Liver (tissue), 9 donors: ENCODE data around the gene LGALS9. TPM values are rescaled to one million over a fixed set of nuclear protein-coding genes. Genes with fewer than 3 reads are reported as not detected.
"Not testable (repeated sequence)": the region's sequence is repeated elsewhere in the genome, so short reads cannot be mapped to it uniquely, and the experiment has no call there.

Source experiments
- DNase-seq: peaks from one replicate; pipeline ENCODE4 v3.0.0-alpha.2; 2017; ENCODE audit warnings: low spot score
- H3K27ac ChIP-seq, 2 donors: one replicate each; pipeline ENCODE4 v1.7.0; 2013; ENCODE audit warnings: inconsistent platforms in 2 of 2, low read length in 2 of 2, control low read depth in 1 of 2, low read depth in 1 of 2, mild to moderate bottlenecking in 1 of 2
- H3K27me3 ChIP-seq, 4 donors: one replicate each; pipeline versions ENCODE4 v1.6.1 to v1.7.0; 2013; ENCODE audit warnings: low read length in 3 of 4, inconsistent platforms in 1 of 4, mild to moderate bottlenecking in 1 of 4, moderate library complexity in 1 of 4; ENCODE audit not compliant: control insufficient read depth in 4 of 4, insufficient read depth in 4 of 4
- H3K36me3 ChIP-seq, 4 donors: one replicate each; pipeline versions ENCODE4 v1.6.1 to v1.7.0; 2013; ENCODE audit warnings: low read length in 3 of 4, mild to moderate bottlenecking in 3 of 4, low read depth in 1 of 4, moderate library complexity in 1 of 4; ENCODE audit not compliant: control insufficient read depth in 4 of 4, insufficient read depth in 3 of 4
- H3K4me1 ChIP-seq, 4 donors: one replicate each; pipeline versions ENCODE4 v1.6.1 to v1.7.0; 2013; ENCODE audit warnings: low read length in 3 of 4, mild to moderate bottlenecking in 3 of 4, moderate library complexity in 1 of 4; ENCODE audit not compliant: control insufficient read depth in 4 of 4, insufficient read depth in 4 of 4
- H3K4me3 ChIP-seq, 3 donors: one replicate each; pipeline versions ENCODE4 v1.6.1 to v1.7.0; 2013; ENCODE audit warnings: low read length in 3 of 3, control low read depth in 1 of 3, low read depth in 1 of 3, mild to moderate bottlenecking in 1 of 3
- H3K9ac ChIP-seq, 2 donors: one replicate each; pipeline ENCODE4 v1.7.0; 2013; ENCODE audit warnings: low read length in 2 of 2, mild to moderate bottlenecking in 2 of 2, moderate library complexity in 2 of 2, control low read depth in 1 of 2, low read depth in 1 of 2
- H3K9me3 ChIP-seq, 4 donors: one replicate each; pipeline versions ENCODE4 v1.6.1 to v1.7.0; 2013; ENCODE audit warnings: low read length in 3 of 4; ENCODE audit not compliant: control insufficient read depth in 4 of 4
- CTCF ChIP-seq: fragments of 150-350 bp; IDR thresholded peaks from 2 replicates; pipeline ENCODE4 v1.5.1; 2017; ENCODE audit warnings: improper control_type of control experiment, low read depth, low read length; ENCODE audit not compliant: missing input control
- EGR1 ChIP-seq, 2 donors: IDR thresholded peaks; 2 replicates each; pipeline ENCODE4 v1.6.1; 2016 to 2018; ENCODE audit warnings: antibody characterized with exemption in 2 of 2, low read depth in 2 of 2
- FOXA2 ChIP-seq: IDR thresholded peaks from 2 replicates; pipeline ENCODE4 v1.6.1; 2016; ENCODE audit warnings: antibody characterized with exemption
- GABPA ChIP-seq, 2 donors: IDR thresholded peaks in 1 of 2; conservative IDR thresholded peaks in 1 of 2; 2 replicates each; pipeline ENCODE4 v1.6.1; 2016; ENCODE audit warnings: antibody characterized with exemption in 2 of 2, mild to moderate bottlenecking in 1 of 2, moderate library complexity in 1 of 2
- HNF4A ChIP-seq, 2 donors: conservative IDR thresholded peaks; 2 replicates each; pipeline ENCODE4 v1.6.1; 2016; ENCODE audit warnings: antibody characterized with exemption in 2 of 2, mild to moderate bottlenecking in 2 of 2
- HNF4G ChIP-seq: IDR thresholded peaks from 2 replicates; pipeline ENCODE4 v1.6.1; 2016; ENCODE audit warnings: antibody characterized with exemption
- NR2F2 ChIP-seq: IDR thresholded peaks from 2 replicates; pipeline ENCODE4 v1.6.1; 2016; ENCODE audit warnings: antibody characterized with exemption
- RAD21 ChIP-seq, 2 donors: IDR thresholded peaks; 2 replicates each; pipeline ENCODE4 v1.6.1; 2016; ENCODE audit warnings: antibody characterized with exemption in 2 of 2, mild to moderate bottlenecking in 2 of 2
- REST ChIP-seq: IDR thresholded peaks from 2 replicates; pipeline ENCODE4 v1.6.1; 2016; ENCODE audit warnings: antibody characterized with exemption, mild to moderate bottlenecking
- RXRA ChIP-seq, 2 donors: IDR thresholded peaks; 2 replicates each; pipeline ENCODE4 v1.6.1; 2017 to 2018; ENCODE audit warnings: antibody characterized with exemption in 2 of 2, mild to moderate bottlenecking in 1 of 2
- SP1 ChIP-seq: IDR thresholded peaks from 2 replicates; pipeline ENCODE4 v1.6.1; 2018; ENCODE audit warnings: antibody characterized with exemption, mild to moderate bottlenecking
- TAF1 ChIP-seq: conservative IDR thresholded peaks from 2 replicates; pipeline ENCODE4 v1.6.1; 2016; ENCODE audit warnings: antibody characterized with exemption, mild to moderate bottlenecking
- YY1 ChIP-seq: IDR thresholded peaks from 2 replicates; pipeline ENCODE4 v1.6.1; 2016; ENCODE audit warnings: antibody characterized with exemption, mild to moderate bottlenecking
- ZBTB33 ChIP-seq: IDR thresholded peaks from 2 replicates; pipeline ENCODE4 v1.6.1; 2016; ENCODE audit warnings: antibody characterized with exemption
- WGBS: extraction: QIAGEN DNeasy Blood & Tissue Kit; methylation state at CpG from one replicate; pipeline ENCODE4 v1.1.7; 2013; 5-methylcytosine and 5-hydroxymethylcytosine counted together
- polyA plus RNA-seq, 2 donors: library from polyadenylated mRNA; stranded (reverse) in 1 of 2; unstranded in 1 of 2; fragments of 200-250 nt in 1 of 2; fragments of >200 nt in 1 of 2; fragmentation: Nextera tagmentation in 1 of 2; extraction: Ambion mirVana in 1 of 2; gene quantifications; one replicate each; pipeline versions ENCODE4 v1.2.1 to v1.2.3, GENCODE V29; 2013 to 2015
- total RNA-seq, 2 donors: library from RNA; depleted of rRNA; stranded (reverse); fragments of >200 nt; gene quantifications; one replicate each; pipeline ENCODE4 v1.2.3, GENCODE V29; 2014
- TF ChIP-seq, protein P1 (sequence below): IDR thresholded peaks from 2 replicates; pipeline ENCODE4 v1.6.1; 2016; ENCODE audit warnings: antibody characterized with exemption
- donor health status: healthy.
- donor health status: healthy.
- donor health status: healthy.
- donor health status: healthy.
- donor health status: healthy.

LGALS9 gene
- total and polyA plus RNA-seq, 4 donors = 6.1 to 24.7 (median 13.5) TPM

GRCh38 chr17:27671591-27671910 lies 40.6 kb downstream of the LGALS9 start:
- TF ChIP-seq REST (no peak), RXRA (IDR thresholded peaks at IDR 0.05) (no peak), HNF4G (no peak), SP1 (no peak), ZBTB33 (no peak), GABPA (IDR thresholded peaks at IDR 0.05 in 1 of 2, conservative IDR thresholded peaks at IDR 0.05 in 1 of 2) (no peak), HNF4A (conservative IDR thresholded peaks at IDR 0.05) (no peak)
- TF ChIP-seq, protein P1, sequence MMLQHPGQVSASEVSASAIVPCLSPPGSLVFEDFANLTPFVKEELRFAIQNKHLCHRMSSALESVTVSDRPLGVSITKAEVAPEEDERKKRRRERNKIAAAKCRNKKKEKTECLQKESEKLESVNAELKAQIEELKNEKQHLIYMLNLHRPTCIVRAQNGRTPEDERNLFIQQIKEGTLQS = no peak
- Histone ChIP-seq H3K4me3 (no peak overlapping the region), H3K36me3 (no peaks in the 10 kb centered on the region), H3K27ac (no peak overlapping the region), H3K27me3 (no peaks in the 10 kb centered on the region), H3K4me1 (no peaks in the 10 kb centered on the region), H3K9ac (no peak overlapping the region), H3K9me3 (no peaks in the 10 kb centered on the region)
- DNase-seq = no peak
- WGBS = 95% methylated on average over 2 of the region's 2 CpGs

GRCh38 chr17:27671977-27672480 lies 41.0 kb downstream of the LGALS9 start:
- H3K36me3 ChIP-seq, DNase-seq, H3K4me3 ChIP-seq, H3K9ac ChIP-seq, H3K4me1 ChIP-seq, H3K9me3 ChIP-seq, H3K27ac ChIP-seq, H3K27me3 ChIP-seq: not testable (repeated sequence)
- WGBS = 75% methylated on average over 6 of the region's 6 CpGs

DNA sequence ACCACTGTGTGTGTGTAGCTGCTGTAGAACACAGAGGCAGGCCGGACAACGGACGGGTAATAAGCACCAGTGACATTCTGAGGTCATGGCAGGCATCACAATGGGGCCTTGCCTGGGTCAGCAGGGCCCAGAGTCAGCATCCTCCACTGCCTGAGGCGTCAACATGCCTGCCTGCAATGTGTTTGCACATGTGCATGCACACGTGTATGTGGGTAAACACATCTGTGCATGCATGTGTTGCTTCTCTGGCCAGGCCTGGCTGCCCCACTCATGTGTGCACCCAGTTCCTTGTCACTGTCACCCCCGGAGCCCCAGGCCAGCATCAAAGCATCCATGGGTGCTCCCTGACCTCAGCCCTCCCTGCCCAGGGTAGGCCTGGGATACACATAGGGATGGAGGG lies 43.3 kb downstream of the LGALS9 start:
- no peak for TF ChIP-seq NR2F2
- no peak for TF ChIP-seq EGR1 (IDR thresholded peaks at IDR 0.05; ENCODE audit: low read depth in 2 of 2)
- no peak for TF ChIP-seq RXRA (IDR thresholded peaks at IDR 0.05)
- TF ChIP-seq FOXA2 = no peak
- no peak for TF ChIP-seq REST
- TF ChIP-seq RAD21 (IDR thresholded peaks at IDR 0.05) = no peak
- TF ChIP-seq CTCF = no peak
- no peak for TF ChIP-seq YY1
- no peak for TF ChIP-seq TAF1
- no peak overlapping the region for H3K27ac ChIP-seq
- H3K9me3 ChIP-seq = no peaks in the 10 kb centered on the region
- 90% methylated on average over 6 of the region's 6 CpGs for WGBS
- H3K36me3 ChIP-seq = no peaks in the 10 kb centered on the region
- no peaks in the 10 kb centered on the region for H3K4me1 ChIP-seq
- H3K4me3 ChIP-seq = no peak overlapping the region
- DNase-seq = no peak
- no peak overlapping the region for H3K9ac ChIP-seq
- no peaks in the 10 kb centered on the region for H3K27me3 ChIP-seq
